Measurements from ENCODE around the gene SYNJ2.

SYNJ2 gene

DNA sequence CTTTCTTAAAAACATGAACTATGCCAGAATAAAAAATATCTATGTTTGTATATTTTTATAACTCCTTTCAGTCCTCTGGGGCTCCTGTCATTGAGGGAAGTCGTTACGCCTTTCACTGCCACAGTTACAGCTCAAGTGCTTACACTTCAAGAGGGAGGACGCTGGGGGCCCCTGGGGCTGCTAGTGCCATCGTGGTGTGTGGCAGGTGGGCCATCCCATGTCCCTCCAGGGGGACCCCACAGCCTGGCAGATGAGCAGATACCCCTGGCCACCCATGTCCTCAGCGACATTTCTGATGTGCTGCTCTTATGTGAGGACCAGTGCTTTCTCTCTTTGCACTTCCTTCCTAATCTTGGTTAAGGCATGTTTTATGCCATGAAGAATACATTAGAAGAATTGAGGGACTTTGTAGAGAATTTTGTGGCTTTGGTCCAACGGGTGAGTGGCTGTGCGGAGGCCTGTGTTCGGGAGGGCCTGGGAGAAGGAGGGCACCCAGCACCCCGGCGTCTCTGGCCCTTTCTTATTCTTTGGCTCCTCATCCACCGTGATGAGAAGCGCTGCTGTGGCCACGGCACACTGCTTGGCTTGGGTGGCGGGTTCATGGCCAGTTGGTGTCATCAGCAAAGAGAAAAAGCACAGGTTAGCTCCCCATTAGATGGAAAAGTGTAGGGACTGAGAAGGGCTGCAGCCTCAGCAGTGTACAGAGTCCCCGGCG lies 38.3 kb upstream of the SYNJ2 start:
- H4K20me1 ChIP-seq (ENCODE audit: insufficient read depth, low read length) = 0 out of 2 replicates have a peak, but pooled peaks cover 3% of the 10 kb centered on the region
- no peaks in the 10 kb centered on the region for H3K36me3 ChIP-seq (ENCODE audit: insufficient read depth, low read length)
- DNase-seq (no peak), ATAC-seq (ENCODE audit: insufficient read depth, low read depth) (no peak)
- H3K4me2 ChIP-seq (ENCODE audit: insufficient read depth, low read length) = no peak overlapping the region
- TF ChIP-seq, protein P1, sequence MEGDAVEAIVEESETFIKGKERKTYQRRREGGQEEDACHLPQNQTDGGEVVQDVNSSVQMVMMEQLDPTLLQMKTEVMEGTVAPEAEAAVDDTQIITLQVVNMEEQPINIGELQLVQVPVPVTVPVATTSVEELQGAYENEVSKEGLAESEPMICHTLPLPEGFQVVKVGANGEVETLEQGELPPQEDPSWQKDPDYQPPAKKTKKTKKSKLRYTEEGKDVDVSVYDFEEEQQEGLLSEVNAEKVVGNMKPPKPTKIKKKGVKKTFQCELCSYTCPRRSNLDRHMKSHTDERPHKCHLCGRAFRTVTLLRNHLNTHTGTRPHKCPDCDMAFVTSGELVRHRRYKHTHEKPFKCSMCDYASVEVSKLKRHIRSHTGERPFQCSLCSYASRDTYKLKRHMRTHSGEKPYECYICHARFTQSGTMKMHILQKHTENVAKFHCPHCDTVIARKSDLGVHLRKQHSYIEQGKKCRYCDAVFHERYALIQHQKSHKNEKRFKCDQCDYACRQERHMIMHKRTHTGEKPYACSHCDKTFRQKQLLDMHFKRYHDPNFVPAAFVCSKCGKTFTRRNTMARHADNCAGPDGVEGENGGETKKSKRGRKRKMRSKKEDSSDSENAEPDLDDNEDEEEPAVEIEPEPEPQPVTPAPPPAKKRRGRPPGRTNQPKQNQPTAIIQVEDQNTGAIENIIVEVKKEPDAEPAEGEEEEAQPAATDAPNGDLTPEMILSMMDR (IDR thresholded peaks at IDR 0.05; ENCODE audit: borderline replicate concordance, extremely low read depth, low read length, poor library complexity, severe bottlenecking) = no peak
- no peak for TF ChIP-seq EZH2 (IDR thresholded peaks at IDR 0.05; ENCODE audit: borderline replicate concordance, low read depth, low read length, severe bottlenecking)
- H3K27ac ChIP-seq (ENCODE audit: low read length) = no peak overlapping the region
- no peak overlapping the region for H3K4me3 ChIP-seq (ENCODE audit: low read depth in 1 of 2, low read length in 2 of 2)
- H3K9ac ChIP-seq (ENCODE audit: low read depth, low read length) = no peak overlapping the region
- no peak overlapping the region for H2AFZ ChIP-seq (ENCODE audit: low read depth, low read length)
- H3K27me3 ChIP-seq (ENCODE audit: insufficient read depth, low read length, poor library complexity) = no peaks in the 10 kb centered on the region
- peaks cover 20% of the 10 kb centered on the region for H3K4me1 ChIP-seq (ENCODE audit: insufficient read depth, low read length)
- H3K9me3 ChIP-seq (ENCODE audit: insufficient read depth, low read length, severe bottlenecking) = no peaks in the 10 kb centered on the region
- no peaks in the 10 kb centered on the region for H3K79me2 ChIP-seq (ENCODE audit: insufficient read depth, low read length)

DNA sequence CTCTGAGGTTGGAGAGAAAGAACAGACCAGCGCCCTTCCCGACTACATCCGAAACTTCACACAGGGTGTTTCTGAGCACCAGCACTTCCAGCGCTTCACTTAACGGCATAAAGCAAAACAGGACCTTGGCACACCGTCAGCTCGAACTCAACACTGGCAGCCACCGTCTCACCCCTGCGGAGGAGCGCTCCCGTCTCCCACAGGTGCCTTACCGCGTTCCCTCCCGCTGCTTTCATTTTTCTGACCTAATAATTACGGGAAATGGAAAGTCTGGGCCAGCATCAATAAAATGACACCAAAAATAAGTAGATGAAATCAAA lies 37.7 kb upstream of the SYNJ2 start:
- no peak for ATAC-seq (ENCODE audit: insufficient read depth, low read depth)
- Histone ChIP-seq H3K4me3 (ENCODE audit: low read depth in 1 of 2, low read length in 2 of 2) (no peak overlapping the region), H3K27ac (ENCODE audit: low read length) (no peak overlapping the region), H3K4me1 (ENCODE audit: insufficient read depth, low read length) (peaks cover 20% of the 10 kb centered on the region), H3K36me3 (ENCODE audit: insufficient read depth, low read length) (no peaks in the 10 kb centered on the region), H4K20me1 (ENCODE audit: insufficient read depth, low read length) (0 out of 2 replicates have a peak, but pooled peaks cover 3% of the 10 kb centered on the region), H3K27me3 (ENCODE audit: insufficient read depth, low read length, poor library complexity) (no peaks in the 10 kb centered on the region), H2AFZ (ENCODE audit: low read depth, low read length) (no peak overlapping the region), H3K9ac (ENCODE audit: low read depth, low read length) (no peak overlapping the region), H3K79me2 (ENCODE audit: insufficient read depth, low read length) (no peaks in the 10 kb centered on the region), H3K4me2 (ENCODE audit: insufficient read depth, low read length) (no peak overlapping the region), H3K9me3 (ENCODE audit: insufficient read depth, low read length, severe bottlenecking) (no peaks in the 10 kb centered on the region)
- DNase-seq = no peak
- TF ChIP-seq EZH2 (IDR thresholded peaks at IDR 0.05; ENCODE audit: borderline replicate concordance, low read depth, low read length, severe bottlenecking) = no peak
- TF ChIP-seq, protein P1 (IDR thresholded peaks at IDR 0.05; ENCODE audit: borderline replicate concordance, extremely low read depth, low read length, poor library complexity, severe bottlenecking) = no peak

DNA sequence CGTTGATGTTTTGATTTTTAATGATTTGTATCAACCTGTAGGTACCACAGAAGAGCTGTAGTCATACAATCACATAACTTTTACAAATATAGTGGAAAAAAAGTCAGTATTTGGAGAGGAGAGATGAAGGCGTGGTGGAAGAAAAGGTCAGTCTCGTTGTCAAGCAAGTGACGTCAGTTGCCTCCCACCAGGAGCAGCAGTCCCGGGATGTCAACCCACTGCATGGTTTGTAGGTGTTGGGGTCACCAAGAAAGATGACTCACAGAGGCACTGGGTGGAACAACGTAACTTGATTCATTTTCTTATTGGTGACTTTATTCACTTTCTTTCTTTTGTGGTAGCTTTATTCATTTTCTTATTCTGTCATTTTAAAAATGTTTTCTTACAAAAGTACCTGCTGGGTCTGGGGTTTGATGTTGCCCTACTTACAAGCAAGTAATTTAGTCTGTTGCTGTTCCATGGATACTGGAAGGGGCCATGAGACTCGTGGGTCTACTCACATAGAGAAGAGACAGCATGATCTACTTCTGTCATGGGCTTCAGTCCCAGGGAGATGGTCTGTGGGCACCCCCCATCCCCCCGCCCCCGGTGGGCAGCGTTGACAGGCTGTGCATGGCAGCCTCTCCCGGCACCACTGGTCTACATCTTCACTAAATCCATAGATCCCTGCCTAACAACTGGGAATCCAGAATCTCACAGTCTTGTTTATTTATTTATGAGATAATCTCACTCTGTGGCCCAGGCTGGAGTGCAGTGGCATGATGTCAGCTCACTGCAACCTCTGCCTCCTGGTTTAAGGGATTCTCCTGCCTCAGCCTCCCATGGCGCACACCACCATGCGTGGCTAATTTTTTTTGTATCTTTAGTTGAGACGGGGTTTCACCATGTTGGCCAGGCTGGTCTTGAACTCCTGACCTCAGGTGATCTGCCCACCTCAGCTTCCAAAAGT lies 36.4 kb upstream of the SYNJ2 start:
- no peak for ATAC-seq (ENCODE audit: insufficient read depth, low read depth)
- Histone ChIP-seq H3K27ac (ENCODE audit: low read length) (no peak overlapping the region), H4K20me1 (ENCODE audit: insufficient read depth, low read length) (0 out of 2 replicates have a peak, but pooled peaks cover 3% of the 10 kb centered on the region), H3K9ac (ENCODE audit: low read depth, low read length) (no peak overlapping the region), H3K27me3 (ENCODE audit: insufficient read depth, low read length, poor library complexity) (no peaks in the 10 kb centered on the region), H3K4me1 (ENCODE audit: insufficient read depth, low read length) (peaks cover 20% of the 10 kb centered on the region), H2AFZ (ENCODE audit: low read depth, low read length) (no peak overlapping the region), H3K4me3 (ENCODE audit: low read depth in 1 of 2, low read length in 2 of 2) (no peak overlapping the region), H3K4me2 (ENCODE audit: insufficient read depth, low read length) (no peak overlapping the region), H3K36me3 (ENCODE audit: insufficient read depth, low read length) (no peaks in the 10 kb centered on the region), H3K79me2 (ENCODE audit: insufficient read depth, low read length) (no peaks in the 10 kb centered on the region), H3K9me3 (ENCODE audit: insufficient read depth, low read length, severe bottlenecking) (no peaks in the 10 kb centered on the region)
- no peak for DNase-seq
- no peak for TF ChIP-seq EZH2 (IDR thresholded peaks at IDR 0.05; ENCODE audit: borderline replicate concordance, low read depth, low read length, severe bottlenecking)
- TF ChIP-seq, protein P1 (IDR thresholded peaks at IDR 0.05; ENCODE audit: borderline replicate concordance, extremely low read depth, low read length, poor library complexity, severe bottlenecking) = no peak
